HG03060 (cell line): ENCODE measurements around the gene ANXA5.
"Not testable (repeated sequence)": the region's sequence is repeated elsewhere in the genome, so short reads cannot be mapped to it uniquely, and the experiment has no call there.

Experiments used
- ATAC-seq: cut with Tn5 transposase; IDR thresholded peaks from one replicate; pipeline ENCODE4 v1.9.1; 2021; ENCODE audit warnings: low read depth, moderate number of reproducible peaks; ENCODE audit not compliant: unreplicated experiment

The ANXA5 gene

DNA sequence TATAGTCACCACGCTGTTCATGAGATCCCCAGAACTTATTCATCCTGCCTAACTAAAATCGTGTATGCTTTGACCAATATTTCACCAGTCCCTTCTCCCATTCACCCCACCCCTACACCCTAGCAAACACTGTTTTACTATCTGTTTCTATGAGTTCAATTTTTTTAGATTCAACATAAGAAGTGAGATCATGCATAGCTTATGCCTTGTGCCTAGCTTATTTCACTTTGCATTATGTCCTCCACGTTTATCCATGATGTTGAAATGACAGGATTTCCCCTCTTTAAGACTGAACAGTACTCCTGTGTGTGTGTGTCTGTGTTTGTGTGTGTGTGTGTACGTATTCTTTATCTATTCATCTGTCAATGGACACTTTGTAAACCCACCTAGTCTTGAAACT is 16.8 kb downstream of the ANXA5 start:
- no peak for ATAC-seq

DNA sequence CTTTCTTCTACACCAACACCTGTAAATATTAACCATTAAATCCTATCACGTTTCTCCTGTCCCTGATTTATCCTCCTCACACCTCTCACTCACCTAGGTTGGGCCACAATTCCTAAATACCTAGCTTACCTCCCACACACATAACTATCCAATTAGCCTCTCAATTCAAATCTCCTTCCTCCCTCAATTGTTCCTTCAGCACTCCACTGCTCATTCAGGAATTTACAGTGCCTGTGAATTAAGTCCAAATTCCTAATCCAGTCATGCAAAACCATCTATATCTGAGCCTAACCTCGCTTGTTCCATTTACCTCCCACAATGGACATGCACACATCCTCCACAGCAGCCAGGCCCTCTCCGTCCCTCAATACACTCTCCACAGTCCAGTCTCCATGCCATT is 17.5 kb downstream of the ANXA5 start:
- no peak for ATAC-seq

DNA sequence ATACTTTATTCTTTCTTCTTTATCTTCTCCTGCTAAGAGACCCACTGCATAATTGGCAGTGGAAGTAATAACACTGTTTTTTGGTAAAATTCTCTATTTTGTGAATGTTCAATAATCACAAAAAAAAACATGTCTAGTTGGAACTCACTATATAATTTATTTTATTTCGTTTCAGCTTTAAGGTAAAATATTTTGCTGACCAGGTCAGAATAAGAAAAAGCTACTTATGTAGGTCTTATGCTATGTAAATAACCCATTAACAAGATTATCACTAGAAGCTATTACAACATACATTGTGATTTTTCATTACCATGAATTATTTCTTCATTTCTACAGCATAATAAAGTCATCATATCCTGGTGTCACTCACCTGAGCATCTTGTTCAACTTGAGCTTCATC is 19.3 kb downstream of the ANXA5 start:
- no peak for ATAC-seq

DNA sequence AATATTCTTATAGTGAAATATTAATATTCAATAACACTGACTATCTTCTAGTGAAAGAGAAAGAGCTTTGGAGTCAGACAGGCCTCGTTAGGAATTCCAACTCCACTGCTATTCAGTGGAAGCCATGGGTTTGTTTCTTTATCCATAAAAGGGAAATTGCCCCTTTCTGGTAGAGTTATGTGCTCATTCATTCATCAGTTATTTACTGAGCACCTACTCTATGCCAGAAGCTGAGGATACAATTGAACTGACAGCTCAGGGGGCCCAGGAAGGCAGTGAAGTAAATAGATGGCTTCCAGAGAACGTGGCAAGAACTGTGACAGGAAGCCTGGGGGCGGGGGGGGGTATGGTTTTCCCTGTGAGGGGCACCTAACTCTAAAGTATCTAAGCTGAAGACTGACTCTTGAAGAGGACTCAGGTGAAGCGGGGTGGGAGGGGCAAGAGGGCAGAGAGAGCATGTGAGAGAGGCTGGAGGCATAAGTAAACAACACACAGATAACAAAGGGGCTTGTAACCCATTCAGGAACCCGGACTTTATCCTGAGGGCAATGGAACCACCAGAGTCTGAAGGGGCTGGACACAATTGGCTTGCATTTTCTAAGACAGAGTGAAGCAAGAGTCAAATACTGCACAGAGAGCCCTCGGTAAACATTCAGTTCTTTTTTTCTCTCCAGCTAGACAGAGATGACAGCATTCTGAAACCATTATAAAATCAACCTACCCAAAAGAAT is 20.3 kb downstream of the ANXA5 start:
- ATAC-seq, result no peak

DNA sequence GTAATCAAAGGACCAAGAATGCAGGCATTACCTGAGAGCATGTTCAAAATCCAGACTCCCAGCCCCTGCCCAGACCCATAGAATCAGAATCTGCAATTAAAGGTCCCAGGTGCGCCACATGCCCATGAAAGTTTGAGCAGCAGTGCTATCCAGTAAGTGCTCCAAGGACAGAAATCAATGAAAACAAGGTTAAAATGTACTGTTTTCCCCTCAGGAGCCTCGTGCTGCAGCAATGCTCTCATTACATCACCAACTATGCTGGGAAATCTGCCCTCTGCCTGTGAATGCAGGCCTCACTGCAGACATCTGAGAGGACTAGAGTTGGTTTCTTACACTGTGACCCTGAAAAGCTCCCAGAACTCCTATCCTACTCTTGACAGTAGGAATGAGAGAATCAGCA is 21.1 kb downstream of the ANXA5 start:
- no peak for ATAC-seq

DNA sequence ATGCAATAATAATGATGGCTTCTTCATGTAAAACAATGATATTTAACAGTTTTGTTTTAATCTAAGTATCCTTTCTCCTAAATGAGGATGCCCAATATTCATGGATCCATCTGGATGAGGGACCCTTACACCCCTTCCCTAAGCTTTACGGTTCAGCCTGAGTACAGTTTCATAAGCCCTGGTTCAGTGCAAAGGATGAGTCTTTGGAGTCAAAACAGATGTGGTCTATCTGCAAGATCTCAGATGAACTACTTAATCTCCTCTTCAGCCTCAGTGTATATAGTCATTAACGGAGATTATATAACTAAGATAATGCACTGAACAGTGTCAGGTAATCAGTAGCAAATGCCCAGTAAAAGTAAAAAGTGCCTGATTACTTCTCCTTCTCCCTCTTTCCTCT is 22.1 kb downstream of the ANXA5 start:
- ATAC-seq, result no peak

DNA sequence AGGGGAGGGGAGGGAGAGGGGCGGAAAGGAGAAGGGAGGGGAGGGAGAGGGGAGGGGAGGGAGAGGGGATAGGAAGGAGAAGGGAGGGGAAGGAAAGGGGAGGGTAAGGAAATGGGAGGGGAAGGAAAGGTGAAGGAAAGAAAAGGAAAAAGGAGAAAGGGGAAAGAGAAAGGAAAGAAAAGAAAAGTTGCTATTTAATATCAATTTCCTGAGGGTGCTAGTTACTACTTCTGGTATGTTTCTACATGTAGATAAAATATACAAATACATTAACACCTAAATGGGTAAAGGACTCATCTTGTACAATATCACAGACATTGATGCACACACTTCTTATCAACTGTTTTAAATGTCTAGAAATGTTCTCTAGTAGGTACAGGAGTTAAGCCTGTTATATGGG is 22.6 kb downstream of the ANXA5 start:
- ATAC-seq, result no peak

DNA sequence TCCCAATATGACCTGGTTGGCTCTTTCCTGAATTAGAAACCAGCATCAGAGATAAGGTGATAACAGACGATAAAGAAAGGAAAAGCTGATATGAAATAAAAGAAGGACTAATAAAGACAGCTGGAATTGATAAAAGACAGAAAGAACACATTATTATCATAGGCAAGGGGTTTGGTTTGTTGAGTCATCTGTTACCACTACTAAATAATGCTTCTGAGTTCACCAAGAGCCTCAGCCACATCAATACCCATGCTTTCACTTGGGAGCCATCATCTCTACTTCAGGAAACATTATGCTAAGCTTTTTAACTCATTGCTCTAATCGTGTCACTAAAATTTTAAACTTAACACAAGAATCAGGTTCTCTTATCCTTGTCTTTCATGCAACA is 27.6 kb downstream of the ANXA5 start:
- no peak for ATAC-seq

DNA sequence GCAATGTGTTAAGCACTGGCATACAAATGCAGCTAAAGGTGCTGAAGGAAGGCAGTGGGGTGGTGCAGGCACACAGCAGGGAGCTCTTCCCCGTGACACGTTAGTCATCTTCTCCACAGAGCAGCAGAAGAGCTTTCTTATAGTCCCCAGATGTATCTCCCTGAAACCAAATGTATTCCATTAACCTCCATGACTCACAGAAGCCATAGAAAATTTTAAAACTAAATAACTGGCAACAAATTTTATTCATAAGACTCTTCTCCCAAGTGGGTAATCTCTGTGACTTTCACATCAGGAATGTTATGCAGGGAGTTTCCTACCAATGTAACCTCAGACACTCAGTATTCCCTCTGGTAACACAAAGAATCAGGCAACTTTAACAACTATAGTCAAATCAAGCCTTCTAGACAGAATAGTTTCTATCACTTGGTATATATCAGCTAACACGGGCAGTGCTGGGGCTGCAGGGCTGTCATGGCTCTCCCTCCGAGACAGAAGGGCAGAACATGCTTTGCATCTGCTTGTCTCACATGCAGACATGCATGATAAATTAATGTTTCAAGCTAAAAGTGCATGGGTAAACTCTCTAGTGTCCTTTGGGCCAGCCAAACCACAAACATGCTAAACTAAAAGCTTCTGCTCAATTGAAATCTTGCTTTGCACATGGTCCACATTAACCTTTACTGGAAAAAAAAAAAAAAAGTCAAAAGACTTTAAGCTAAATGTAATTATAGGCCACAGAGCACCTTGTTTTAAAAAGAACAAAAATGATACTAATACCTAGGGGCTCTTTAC is 28.2 kb downstream of the ANXA5 start:
- ATAC-seq, result no peak

DNA sequence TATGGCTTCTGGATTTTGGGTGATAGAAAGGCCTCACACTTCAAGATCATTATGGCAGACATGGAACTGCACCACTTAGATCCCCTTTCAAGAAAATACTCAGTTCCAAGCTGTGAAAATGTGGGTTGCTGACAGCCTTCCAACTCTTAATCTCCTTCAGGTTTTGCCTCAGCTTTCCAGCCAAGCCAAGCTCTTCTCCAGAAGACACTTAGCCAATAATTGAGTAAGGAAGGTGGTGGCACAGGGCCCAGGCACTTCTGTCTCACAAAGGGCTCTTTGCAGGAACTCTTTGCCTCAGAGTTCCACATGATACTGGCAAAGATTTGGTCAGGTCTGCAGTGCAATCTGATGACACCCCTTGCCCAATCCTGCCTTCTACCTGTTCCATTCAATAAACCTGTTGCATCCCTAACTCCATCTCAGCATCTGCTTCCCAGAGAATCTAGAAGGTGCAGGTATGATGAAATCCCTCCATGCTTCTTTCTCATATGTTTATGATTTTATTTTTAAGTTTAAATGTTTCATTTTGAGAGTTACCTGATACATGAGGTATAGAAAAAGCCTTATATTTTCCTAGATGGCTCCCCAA is 30.6 kb downstream of the ANXA5 start:
- no peak for ATAC-seq

DNA sequence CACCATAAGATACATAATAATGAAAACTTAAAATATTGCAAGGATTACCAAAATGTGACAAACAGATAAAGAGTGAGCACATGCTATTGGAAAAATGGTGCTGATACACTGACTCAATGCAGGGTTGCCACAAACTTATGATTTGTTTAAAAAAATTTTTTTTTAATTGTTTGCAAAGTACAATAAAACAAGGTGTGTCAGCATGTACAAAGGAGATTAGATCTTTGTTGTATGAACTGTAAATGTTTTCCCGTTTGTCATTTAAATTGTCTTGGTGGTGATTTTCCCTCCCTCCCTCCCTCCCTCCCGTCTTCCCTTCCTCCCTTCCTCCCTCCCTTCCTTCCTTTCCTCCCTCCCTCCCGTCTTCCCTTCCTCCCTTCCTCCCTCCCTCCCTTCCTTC is 31.4 kb downstream of the ANXA5 start:
- ATAC-seq, result no peak

DNA sequence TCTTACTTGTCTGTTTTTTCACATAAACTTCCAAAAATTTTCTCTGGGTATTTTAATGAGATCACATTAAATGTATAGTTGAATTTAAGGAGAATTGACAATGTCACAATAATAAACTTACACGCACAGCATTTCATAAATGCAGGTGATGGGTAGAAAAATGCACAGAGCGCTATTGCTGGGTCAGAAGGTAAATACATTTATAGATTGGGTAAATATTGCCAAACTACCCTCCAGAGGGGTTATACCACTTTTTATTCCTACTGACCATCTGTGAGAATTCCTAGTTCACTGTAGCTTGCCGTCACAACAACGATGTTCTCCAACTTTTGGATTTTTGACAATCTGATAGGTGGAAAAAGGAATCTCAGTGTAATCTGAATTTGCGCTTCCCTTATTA is 34.6 kb downstream of the ANXA5 start:
- ATAC-seq, result no peak

DNA sequence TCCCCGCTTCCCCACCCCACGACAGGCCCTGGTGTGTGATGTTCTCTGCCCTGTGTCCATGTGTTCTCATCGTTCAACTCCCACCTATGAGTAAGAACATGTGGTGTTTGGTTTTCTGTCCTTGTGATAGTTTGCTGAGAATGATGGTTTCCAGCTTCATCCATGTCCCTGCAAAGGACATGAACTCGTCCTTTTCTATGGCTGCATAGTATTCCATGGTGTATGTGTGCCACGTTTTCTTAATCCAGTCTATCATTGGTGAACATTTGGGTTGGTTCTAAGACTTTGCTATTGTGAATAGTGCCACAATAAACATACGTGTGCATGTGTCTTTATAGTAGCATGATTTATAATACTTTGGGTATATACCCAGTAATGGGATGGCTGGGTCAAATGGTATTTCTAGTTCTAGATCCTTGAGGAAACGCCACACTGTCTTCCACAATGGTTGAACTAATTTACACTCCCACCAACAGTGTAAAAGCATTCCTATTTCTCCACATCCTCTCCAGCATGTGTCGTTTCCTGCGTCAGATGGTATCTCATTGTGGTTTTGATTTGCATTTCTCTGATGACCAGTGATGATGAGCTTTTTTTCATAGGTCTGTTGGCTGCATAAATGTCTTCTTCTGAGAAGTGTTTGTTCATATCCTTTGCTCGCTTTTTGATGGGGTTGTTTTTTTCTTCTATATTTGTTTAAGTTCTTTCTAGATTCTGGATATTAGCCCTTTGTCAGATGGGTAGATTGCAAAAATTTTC is 36.4 kb downstream of the ANXA5 start:
- ATAC-seq, result not testable (repeated sequence)

DNA sequence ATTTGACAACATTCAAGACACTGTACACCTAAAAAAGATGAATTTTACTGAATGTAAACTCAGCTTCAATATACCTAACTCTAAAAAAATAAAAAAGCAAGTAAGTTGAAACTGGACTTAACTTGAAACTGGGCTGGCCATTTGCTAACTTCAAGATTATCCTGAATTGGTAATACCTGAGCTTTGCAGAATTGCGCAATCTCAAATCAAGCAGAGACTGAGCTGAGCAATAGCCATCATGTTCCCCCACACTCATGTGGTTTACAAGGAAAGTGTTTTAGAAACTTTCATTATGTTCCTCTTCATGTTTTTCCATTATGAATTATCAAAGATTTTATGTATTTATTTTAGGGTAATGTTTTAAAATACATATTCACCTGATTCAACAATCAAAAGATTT is 38.7 kb downstream of the ANXA5 start:
- no peak for ATAC-seq

DNA sequence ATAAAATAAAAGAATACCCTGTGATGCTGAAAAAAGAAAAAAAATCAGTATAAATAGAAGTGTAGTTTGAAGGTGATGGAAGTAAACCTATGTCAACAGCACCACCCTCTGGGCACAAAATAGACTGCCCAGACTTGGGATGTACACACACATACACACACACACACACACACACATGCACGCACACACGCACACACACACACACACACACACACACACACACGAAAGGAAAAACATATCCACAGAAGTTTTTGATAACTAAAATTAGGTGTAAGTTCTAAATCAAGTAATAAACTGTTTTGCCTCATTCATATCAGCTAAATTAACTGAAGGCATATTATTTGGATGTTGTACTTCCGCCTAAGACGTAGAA is 40.5 kb downstream of the ANXA5 start:
- ATAC-seq, result no peak

DNA sequence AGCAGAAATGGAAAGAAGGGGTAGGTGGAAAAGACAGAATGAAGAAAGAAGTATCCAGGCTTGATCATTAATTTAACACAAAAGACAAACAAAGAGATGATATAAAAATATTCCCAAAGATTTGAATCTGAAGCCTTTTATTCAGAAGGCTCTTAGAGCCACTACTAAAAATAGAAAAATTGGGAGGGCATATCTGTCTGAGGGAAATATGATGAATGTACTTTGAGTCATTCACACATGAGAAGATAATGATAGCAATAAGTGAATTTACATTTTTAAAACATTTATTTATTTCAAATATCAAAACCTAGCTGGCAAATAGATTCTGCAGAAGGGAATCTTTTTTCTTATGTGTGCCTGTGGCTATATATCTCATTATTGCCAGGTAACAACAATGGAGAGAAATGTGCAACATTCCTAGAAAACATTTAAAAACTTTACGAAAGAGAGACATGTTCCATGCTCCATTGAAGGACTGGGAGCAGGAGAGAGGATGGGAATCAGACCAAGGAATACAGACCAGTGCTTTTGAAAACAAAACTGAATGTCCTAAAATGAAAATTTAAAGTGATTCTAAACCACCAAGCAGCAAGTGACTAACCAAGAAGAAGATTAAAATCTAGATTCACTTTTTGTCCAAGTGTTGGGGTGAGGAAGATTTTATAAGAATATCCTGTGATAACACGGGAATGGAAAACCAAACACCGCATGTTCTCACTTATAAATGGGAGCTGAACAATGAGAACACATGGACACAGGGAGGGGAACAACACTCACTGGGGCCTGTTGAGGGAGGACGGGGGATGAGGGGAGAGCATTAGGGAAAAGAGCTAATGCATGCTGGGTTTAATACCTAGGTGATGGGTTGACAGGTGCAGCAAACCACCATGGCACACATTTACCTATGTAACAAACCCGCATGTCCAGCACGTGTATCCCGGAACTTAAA is 41.2 kb downstream of the ANXA5 start:
- ATAC-seq, result no peak

DNA sequence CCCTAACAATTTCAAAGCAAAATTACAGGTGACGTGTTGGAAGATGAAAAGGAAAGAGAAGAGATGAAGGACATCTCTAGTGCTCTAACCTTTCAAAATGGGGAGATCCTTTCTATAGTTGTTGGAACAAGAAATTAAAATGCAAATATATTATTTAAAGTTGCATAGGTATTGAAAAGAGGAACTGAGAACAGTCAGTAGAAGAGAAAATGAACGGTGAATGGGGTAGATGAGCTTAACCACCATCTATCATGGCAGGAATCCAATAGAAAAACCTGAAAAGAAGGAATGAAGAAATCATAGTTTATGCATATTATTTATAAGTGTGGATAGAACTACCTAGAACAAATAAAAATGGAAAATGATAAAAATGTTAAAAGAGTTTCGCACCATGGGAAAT is 42.0 kb downstream of the ANXA5 start:
- ATAC-seq, result peak; percentile 93

DNA sequence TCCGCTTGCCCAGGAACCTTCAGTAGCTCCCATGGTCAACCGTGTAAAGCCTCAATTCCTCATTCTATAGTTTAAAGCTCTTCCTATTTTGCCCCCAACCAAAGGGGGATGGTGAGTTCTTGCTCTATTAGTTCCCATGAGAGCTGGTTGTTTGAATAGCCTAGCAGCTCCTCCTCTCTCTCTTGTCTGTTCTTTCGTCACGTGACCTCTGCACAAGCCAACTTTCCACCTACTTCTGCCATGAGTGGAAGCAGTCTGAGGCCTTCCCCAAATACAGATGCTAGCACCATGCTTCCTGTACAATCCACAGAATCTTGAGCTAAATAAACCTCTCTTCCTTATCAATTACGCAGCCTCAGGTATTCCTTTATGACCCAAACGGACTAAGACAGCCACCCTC is 42.8 kb downstream of the ANXA5 start:
- no peak for ATAC-seq

DNA sequence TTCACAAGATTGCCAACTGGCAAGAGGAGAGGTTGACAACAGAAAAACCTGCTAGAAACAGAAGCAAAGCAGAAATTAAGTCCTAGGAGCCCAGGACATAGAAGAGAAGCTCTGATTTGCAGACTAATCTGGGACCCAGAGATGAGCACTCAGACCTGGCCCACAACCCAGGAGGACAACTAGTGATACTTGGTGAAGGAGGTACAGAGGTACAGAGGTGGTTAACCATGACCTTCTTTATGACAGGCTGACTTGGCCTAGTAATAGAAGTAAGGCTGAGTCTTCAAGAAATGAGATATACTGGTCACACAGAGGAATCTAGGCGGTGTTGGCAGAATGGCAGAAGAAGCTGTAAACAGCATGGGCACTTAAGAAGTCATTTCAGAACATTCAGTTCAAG is 43.6 kb downstream of the ANXA5 start:
- no peak for ATAC-seq

DNA sequence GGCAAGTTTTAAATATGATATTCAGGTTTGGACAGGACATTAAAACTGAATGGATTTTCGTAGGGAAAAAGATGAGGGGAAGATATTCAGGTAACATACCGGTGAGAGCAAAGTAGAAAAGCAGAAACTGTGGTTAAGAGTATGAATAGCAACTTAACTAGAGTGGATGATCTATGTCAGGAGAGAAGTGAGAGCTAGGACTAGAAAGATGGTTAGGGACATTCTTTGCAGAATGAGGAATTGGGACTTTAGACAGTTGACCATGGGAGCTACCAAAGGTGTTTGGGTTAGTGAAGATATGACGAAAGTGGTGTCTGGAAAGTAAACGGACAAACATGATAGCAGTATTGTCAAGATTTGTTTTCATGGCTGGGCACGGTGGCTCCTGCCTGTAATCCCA is 45.2 kb downstream of the ANXA5 start:
- no peak for ATAC-seq
